GM21529 (cell line): Measurements from ENCODE around the gene TRIM56.
A peak's percentile ranks its signal among the peaks of the same experiment; 100 is the strongest.
"Not testable (repeated sequence)": the region's sequence is repeated elsewhere in the genome, so short reads cannot be mapped to it uniquely, and the experiment has no call there.

Experiments
- ATAC-seq: cut with Tn5 transposase; IDR thresholded peaks from one replicate; pipeline ENCODE4 v1.9.1; 2021; ENCODE audit not compliant: unreplicated experiment

The TRIM56 gene

GRCh38 chr7:101111261-101111660 is 26.0 kb downstream of the TRIM56 start:
- ATAC-seq: no peak

GRCh38 chr7:101112233-101112632 is 27.0 kb downstream of the TRIM56 start:
- no peak for ATAC-seq

GRCh38 chr7:101113140-101113539 is 27.9 kb downstream of the TRIM56 start:
- not testable (repeated sequence) for ATAC-seq

GRCh38 chr7:101113836-101114235 is 28.6 kb downstream of the TRIM56 start:
- ATAC-seq: no peak

GRCh38 chr7:101114492-101114891 is 29.2 kb downstream of the TRIM56 start:
- ATAC-seq: no peak

GRCh38 chr7:101115215-101115614 is 29.9 kb downstream of the TRIM56 start:
- ATAC-seq: no peak

GRCh38 chr7:101116898-101117297 is 31.6 kb downstream of the TRIM56 start:
- no peak for ATAC-seq

GRCh38 chr7:101118856-101119255 is 33.6 kb downstream of the TRIM56 start:
- no peak for ATAC-seq

- no peak for ATAC-seq
Observed at GRCh38 chr7:101119876-101120275, 34.6 kb downstream of the TRIM56 start.

GRCh38 chr7:101120315-101120714 is 35.0 kb downstream of the TRIM56 start:
- ATAC-seq: no peak

GRCh38 chr7:101121631-101121990 is 36.3 kb downstream of the TRIM56 start:
- not testable (repeated sequence) for ATAC-seq

- ATAC-seq: no peak
Observed at GRCh38 chr7:101121991-101122932, 37.0 kb downstream of the TRIM56 start.

GRCh38 chr7:101122933-101123702 is 37.8 kb downstream of the TRIM56 start:
- ATAC-seq: no peak

- ATAC-seq: no peak
Observed at GRCh38 chr7:101123703-101124068, 38.4 kb downstream of the TRIM56 start.

- no peak for ATAC-seq
Observed at GRCh38 chr7:101124376-101125056, 39.2 kb downstream of the TRIM56 start.

GRCh38 chr7:101125989-101126650 is 40.8 kb downstream of the TRIM56 start:
- peak; percentile 67 for ATAC-seq

GRCh38 chr7:101126651-101127459 is 41.6 kb downstream of the TRIM56 start, which contains the start of gene SERPINE1:
SERPINE1 (plus strand) TSS chr7:101127104; CDS start chr7:101128394, 1,290 bp downstream.
- ATAC-seq: peak; percentile 44

GRCh38 chr7:101127460-101128039 is 42.3 kb downstream of the TRIM56 start:
- no peak for ATAC-seq

- ATAC-seq: no peak
Observed at GRCh38 chr7:101128040-101128834, 43.0 kb downstream of the TRIM56 start.
